ENCODE measurements around the gene MGARP.

DNA sequence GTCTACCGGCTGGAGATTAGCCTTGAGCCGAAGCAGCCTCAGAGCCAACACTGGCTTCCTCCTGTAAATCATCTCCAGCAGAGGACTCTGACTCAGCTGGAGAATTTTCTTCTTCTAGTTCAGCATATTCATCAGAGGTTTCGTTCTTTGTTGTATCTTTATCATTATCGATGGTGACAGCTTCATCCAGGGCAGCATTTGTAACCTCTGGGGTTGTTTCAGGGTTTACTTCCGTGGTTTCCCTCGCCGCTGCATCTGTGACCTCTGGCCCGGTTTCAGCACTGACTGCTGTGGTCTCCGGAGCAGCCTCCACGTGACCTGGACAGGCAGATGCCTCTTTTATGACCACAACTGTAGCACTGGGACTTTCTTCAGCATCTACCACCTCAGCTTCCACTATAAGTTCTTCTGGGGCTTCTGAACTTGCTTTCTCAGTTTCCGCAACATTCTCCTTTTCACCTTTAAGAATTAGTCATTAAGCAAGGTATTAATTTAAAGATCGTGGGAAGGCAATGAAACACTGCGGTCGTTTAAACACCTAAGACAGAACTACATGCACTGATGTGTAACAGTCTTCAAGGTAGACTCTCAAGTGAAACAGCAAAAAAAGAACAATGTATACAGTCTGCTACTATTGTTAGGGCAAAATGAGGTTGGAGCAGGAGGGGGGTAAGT lies 13.3 kb downstream of the MGARP start:
- TF ChIP-seq CTCF (optimal IDR thresholded peaks at IDR 0.05 in 1 of 3, IDR thresholded peaks at IDR 0.05 in 1 of 3, conservative IDR thresholded peaks at IDR 0.05 in 1 of 3; ENCODE audit: extremely low read depth in 1 of 3, insufficient read depth in 2 of 3, low read length in 3 of 3) (no peak), EZH2 (IDR thresholded peaks at IDR 0.05; ENCODE audit: low read length) (no peak)
